Activated T-cell treated with anti-CD3 and anti-CD28 coated beads for 4 hours (primary cell): ENCODE results near the gene TRIM5.
"Not testable (repeated sequence)": the region's sequence is repeated elsewhere in the genome, so short reads cannot be mapped to it uniquely, and the experiment has no call there.

Source experiments
- DNase-seq: peaks from one replicate; pipeline ENCODE4 v3.0.0-alpha.2; 2020

Gene TRIM5

DNA sequence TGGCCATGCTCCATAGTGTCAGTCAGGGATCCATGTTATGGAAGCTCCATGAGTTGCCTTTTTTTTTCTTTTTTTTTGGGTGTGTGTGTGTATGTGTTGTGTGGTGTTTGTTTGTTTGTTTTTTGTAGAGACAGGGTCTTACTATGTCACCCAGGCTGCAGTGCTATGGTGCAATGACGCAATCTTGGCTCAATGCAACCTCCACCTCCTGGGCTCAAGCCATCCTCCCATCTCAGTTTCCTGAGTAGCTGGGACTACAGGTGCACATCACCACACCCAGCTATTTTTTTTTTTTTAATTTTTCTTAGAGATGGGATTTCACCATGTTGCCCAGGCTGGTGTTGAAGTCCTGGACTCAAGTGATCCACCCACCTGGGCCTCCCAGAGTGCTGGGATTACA lies 3.6 kb upstream of the TRIM5 start:
- DNase-seq: no peak

GRCh38 chr11:5686426-5686825 lies 1.6 kb upstream of the TRIM5 start:
- no peak for DNase-seq

DNA sequence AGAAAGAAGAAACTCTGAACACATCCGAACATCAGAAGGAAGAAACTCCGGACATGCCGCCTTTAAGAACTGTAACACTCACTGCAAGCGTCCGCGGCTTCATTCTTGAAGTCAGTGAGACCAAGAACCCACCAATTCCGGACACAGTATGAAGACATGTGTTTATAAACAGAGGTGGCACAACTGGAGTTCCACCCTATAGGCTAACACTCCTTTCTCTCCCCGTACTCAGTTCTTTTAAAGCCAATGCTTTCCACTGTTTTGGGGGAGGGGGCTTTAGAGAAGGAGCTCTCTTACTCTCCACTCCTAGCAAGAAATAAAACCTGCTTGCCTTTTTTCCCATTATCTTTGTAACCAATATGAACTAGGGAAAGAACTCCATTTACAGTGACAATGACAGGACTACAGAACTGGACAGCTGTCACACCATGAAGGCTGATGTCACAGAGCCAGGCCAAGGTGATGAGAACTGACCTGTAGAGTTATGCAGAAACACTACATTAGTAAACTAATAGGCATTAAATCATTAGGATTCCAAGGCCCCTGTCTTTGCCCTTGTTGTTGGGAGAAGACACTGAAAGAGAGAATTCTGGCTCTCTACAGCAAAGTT lies 733 bp downstream of the TRIM5 start:
- DNase-seq: no peak

GRCh38 chr11:5683620-5684019 lies 1.3 kb downstream of the TRIM5 start:
- peak; percentile 27 for DNase-seq

- not testable (repeated sequence) for DNase-seq
These were observed 1.9 kb downstream of the TRIM5 start for GRCh38 chr11:5682890-5683441.

- DNase-seq: no peak
These were observed 5.1 kb downstream of the TRIM5 start for GRCh38 chr11:5679811-5680210.

DNA sequence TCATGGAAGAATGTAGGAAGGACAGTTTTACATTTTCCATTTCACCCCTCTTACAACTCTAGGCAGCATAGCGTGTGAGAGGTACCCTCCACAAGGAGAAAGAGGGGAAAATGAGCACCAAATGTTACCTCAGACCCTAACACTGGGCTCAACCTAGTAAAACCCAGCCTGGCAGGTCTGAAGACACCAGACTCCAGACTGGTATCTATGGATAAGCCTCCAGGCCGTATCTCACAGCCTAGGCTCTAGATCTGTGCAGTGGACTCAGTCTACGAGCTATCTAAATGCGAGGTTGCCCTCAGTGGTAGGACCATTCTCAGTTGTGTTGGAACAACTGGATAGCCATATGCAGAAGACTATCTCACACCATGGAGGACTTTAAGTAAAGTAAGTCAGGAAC lies 10.5 kb downstream of the TRIM5 start:
- no peak for DNase-seq

- no peak for DNase-seq
These were observed 13.0 kb downstream of the TRIM5 start for GRCh38 chr11:5671831-5672230.

DNA sequence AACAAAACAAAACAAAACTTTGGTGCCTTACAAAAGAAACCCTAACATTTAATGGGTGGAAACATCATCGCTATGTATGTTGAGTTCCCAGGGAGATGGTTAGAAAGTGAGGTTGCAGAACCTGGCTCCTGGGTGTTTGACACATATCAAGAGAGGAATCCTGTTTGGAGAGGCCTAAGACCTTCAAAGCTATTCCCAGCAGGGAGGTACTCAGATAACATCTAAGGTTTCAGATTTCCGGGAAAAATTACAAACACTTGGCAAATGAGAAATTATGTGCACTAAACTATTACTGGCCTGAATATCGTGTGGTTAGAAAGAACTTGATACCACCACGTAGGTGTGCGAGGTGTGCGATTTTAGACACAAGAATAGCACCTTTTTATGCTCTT lies 18.5 kb downstream of the TRIM5 start:
- DNase-seq: no peak

GRCh38 chr11:5665746-5666401 lies 19.0 kb downstream of the TRIM5 start:
- DNase-seq: no peak

- no peak for DNase-seq
These were observed 19.8 kb downstream of the TRIM5 start for GRCh38 chr11:5665051-5665570.

GRCh38 chr11:5663511-5663910 lies 21.4 kb downstream of the TRIM5 start:
- no peak for DNase-seq

GRCh38 chr11:5658318-5658717 lies 26.6 kb downstream of the TRIM5 start:
- DNase-seq: no peak

GRCh38 chr11:5656956-5657355 lies 27.9 kb downstream of the TRIM5 start:
- not testable (repeated sequence) for DNase-seq

GRCh38 chr11:5655474-5655873 lies 29.4 kb downstream of the TRIM5 start:
- DNase-seq: no peak

GRCh38 chr11:5646139-5646538 lies 38.7 kb downstream of the TRIM5 start:
- DNase-seq: no peak

DNA sequence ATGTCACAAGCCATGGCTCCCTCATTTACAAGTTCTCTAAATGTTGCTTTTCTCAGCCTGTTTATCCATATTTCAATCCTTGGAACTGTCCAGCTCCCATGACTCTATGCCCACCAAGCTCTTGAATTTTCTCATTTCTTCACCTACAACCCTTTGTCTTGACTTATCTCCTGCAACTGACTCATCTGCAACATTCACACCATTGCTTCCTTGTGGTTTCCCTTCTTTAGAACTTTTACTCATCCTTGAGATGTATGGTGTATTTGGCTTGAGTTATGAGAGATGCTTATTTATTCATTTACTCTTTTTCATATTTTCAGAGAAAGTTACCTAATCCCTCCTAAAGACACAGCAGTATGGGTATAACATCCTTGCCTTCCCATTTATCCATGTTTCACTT lies 41.3 kb downstream of the TRIM5 start:
- DNase-seq: no peak

DNA sequence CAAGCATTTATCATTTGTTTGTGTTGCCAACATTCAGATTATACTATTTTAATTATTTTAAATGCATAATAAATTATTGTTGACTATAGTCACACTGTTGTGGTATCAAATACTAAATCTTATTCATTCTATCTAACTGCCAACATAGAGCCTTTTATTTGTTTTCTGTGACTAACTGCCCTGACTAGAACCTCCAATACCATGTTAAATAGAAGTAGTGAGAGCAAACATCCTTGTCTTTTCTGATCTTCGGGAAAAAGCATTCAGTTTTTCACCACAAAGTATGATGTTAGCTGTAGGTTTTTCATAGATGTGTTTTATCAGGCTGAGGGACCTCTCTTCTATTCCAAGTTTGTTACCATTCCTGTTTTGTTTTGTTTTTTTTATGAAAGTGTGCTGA lies 44.9 kb downstream of the TRIM5 start:
- no peak for DNase-seq

DNA sequence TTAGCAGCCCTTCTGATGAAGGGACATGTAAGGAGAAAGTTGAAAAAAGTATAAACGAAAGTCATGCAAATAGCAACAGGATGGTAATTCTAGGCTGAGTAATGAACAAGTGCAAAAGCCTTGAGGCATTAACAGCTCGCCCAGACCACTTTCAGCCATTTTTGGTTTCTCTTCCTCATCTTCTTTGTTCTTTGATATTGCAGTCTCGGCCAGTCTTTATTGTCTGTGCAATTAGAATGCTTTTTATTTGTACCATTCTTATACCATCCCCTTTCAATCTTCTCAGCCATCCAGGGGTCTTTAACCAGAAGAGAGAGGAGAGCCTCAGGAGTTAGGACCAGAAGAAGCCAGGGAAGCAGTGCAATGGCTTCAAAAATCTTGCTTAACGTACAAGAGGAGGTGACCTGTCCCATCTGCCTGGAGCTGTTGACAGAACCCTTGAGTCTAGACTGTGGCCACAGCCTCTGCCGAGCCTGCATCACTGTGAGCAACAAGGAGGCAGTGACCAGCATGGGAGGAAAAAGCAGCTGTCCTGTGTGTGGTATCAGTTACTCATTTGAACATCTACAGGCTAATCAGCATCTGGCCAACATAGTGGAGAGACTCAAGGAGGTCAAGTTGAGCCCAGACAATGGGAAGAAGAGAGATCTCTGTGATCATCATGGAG lies 52.8 kb downstream of the TRIM5 start:
- no peak for DNase-seq

DNA sequence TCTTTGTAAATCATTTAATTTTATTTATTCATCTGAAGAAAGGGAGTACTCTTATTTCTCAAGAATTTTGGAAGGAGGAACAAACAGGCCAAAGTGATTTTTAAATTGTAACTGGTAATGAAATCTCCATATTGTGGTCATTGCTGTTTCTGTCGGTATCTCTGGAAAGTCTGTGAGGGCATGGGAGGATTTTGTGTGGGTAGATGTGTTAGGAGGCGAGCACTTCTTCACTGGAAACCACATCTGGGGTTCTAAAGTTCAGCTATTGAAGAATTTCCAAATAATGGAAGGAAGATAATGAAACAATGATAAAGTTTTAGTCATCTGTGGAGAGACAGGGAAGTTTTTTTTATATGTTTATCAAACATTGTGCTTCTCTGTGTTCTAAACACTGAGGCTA lies 53.5 kb downstream of the TRIM5 start:
- no peak for DNase-seq

- DNase-seq: no peak
These were observed 58.7 kb downstream of the TRIM5 start for GRCh38 chr11:5626196-5626595.

GRCh38 chr11:5625281-5625680 lies 59.6 kb downstream of the TRIM5 start:
- DNase-seq: no peak

GRCh38 chr11:5624489-5625279 lies 60.2 kb downstream of the TRIM5 start, which contains the start of gene TRIM34:
TSS of gene TRIM34 (plus strand) at chr11:5625001. CDS start at chr11:5632332, 7,331 bp downstream.
- peak; percentile 50 for DNase-seq
